IMR-90 (cell line): ENCODE results near the gene STIM1. TPM values are rescaled to one million over a fixed set of nuclear protein-coding genes. Genes with fewer than 3 reads are reported as not detected.

ENCODE experiments used
- ATAC-seq: fragments of 200-7000 bp; cut with Tn5 transposase; 2 replicates; pipeline ENCODE4 v1.9.1; 2020; ENCODE audit warnings: low read depth, mild to moderate bottlenecking, moderate library complexity
- BruUV-seq: library from RNA; stranded (reverse); fragments of 400-500 nt; replicated peaks from 2 replicates; lab custom pipeline; 2021; lab: Mats Ljungman, UMichigan
- CTCF ChIA-PET: fragments of 300-600 bp; formaldehyde crosslinking; extraction: SDS; loops from one replicate; lab custom pipeline; 2021; ENCODE audit warnings: antibody characterized with exemption; lab: Yijun Ruan, JAX
- POLR2A ChIA-PET: fragments of 300-600 bp; sonication (Branson Sonifier 250); formaldehyde crosslinking; loops from one replicate; lab custom pipeline; 2022; ENCODE audit warnings: antibody characterized with exemption; ENCODE audit not compliant: unreplicated experiment; lab: Charles Lee
- DNase-seq: peaks from one replicate; pipeline ENCODE4 v3.0.0; 2013
- H2AFZ ChIP-seq: replicated peaks from 2 replicates; pipeline ENCODE3; 2013; ENCODE audit warnings: low read length, mild to moderate bottlenecking; ENCODE audit not compliant: poor library complexity
- H2AK5ac ChIP-seq: 2 replicates; pipeline ENCODE4 v1.6.1; 2013; ENCODE audit warnings: low read depth, low read length, inconsistent platforms
- H2AK9ac ChIP-seq: replicated peaks from 2 replicates; pipeline ENCODE3; 2013; ENCODE audit warnings: mild to moderate bottlenecking, low read depth, low read length, moderate library complexity; ENCODE audit not compliant: poor library complexity
- H2BK120ac ChIP-seq: 2 replicates; pipeline ENCODE4 v1.6.1; 2013; ENCODE audit warnings: low read depth, low read length, inconsistent platforms
- H2BK15ac ChIP-seq: 3 replicates; pipeline ENCODE4 v1.6.1; 2013; ENCODE audit warnings: low read depth, low read length, inconsistent platforms
- H2BK20ac ChIP-seq: 2 replicates; pipeline ENCODE4 v1.6.1; 2013; ENCODE audit warnings: low read depth, mild to moderate bottlenecking, inconsistent platforms, low read length, moderate library complexity
- H2BK5ac ChIP-seq: 2 replicates; pipeline ENCODE4 v1.6.1; 2013; ENCODE audit warnings: mild to moderate bottlenecking, low read depth, low read length, inconsistent platforms; ENCODE audit not compliant: poor library complexity, severe bottlenecking
- H3K14ac ChIP-seq: replicated peaks from 2 replicates; pipeline ENCODE4 v1.6.1; 2013; ENCODE audit warnings: low read depth, low read length, inconsistent platforms
- H3K18ac ChIP-seq: 2 replicates; pipeline ENCODE4 v1.6.1; 2013; ENCODE audit warnings: low read depth, low read length, control low read depth
- H3K23ac ChIP-seq: 2 replicates; pipeline ENCODE4 v1.6.1; 2013; ENCODE audit warnings: low read depth, low read length, inconsistent platforms
- H3K27ac ChIP-seq: 2 replicates; pipeline ENCODE4 v1.5.1; 2013; ENCODE audit warnings: mild to moderate bottlenecking, control low read depth, low read length; ENCODE audit not compliant: insufficient read depth
- H3K27me3 ChIP-seq: 2 replicates; pipeline ENCODE4 v1.6.1; 2013; ENCODE audit warnings: low read length; ENCODE audit not compliant: control insufficient read depth, insufficient read depth
- H3K36me3 ChIP-seq: 2 replicates; pipeline ENCODE4 v1.6.1; 2013; ENCODE audit warnings: low read length, mixed read lengths; ENCODE audit not compliant: control insufficient read depth, insufficient read depth
- H3K4ac ChIP-seq: 2 replicates; pipeline ENCODE4 v1.6.1; 2013; ENCODE audit warnings: low read depth, low read length, inconsistent platforms
- H3K4me1 ChIP-seq: 2 replicates; pipeline ENCODE4 v1.6.1; 2013; ENCODE audit warnings: low read length, mixed read lengths; ENCODE audit not compliant: control insufficient read depth, insufficient read depth
- H3K4me2 ChIP-seq: 2 replicates; pipeline ENCODE4 v1.6.1; 2013; ENCODE audit warnings: low read depth, mild to moderate bottlenecking, control low read depth, low read length, moderate library complexity
- H3K4me3 ChIP-seq: 2 replicates; pipeline ENCODE4 v1.5.1; 2013; ENCODE audit warnings: low read depth, mild to moderate bottlenecking, control low read depth, low read length, moderate library complexity; ENCODE audit not compliant: insufficient read depth
- H3K56ac ChIP-seq: 2 replicates; pipeline ENCODE4 v1.6.1; 2013; ENCODE audit warnings: low read length, inconsistent platforms; ENCODE audit not compliant: insufficient read depth; ENCODE audit errors: extremely low read depth
- H3K79me1 ChIP-seq, 2 experiments: 2 replicates each; pipeline ENCODE4 v1.6.1; 2013; ENCODE audit warnings: low read length in 2 of 2, inconsistent platforms in 1 of 2, low read depth in 1 of 2
- H3K9ac ChIP-seq: 2 replicates; pipeline ENCODE4 v1.6.1; 2013; ENCODE audit warnings: low read depth, low read length, control low read depth
- H3K9me1 ChIP-seq: 2 replicates; pipeline ENCODE4 v1.6.1; 2013; ENCODE audit warnings: low read length, inconsistent platforms; ENCODE audit not compliant: insufficient read depth
- H3K9me3 ChIP-seq: 2 replicates; pipeline ENCODE4 v1.6.1; 2013; ENCODE audit warnings: low read length; ENCODE audit not compliant: control insufficient read depth, insufficient read depth
- H4K20me1 ChIP-seq: 2 replicates; pipeline ENCODE4 v1.6.1; 2013; ENCODE audit warnings: low read length, inconsistent platforms; ENCODE audit not compliant: insufficient read depth
- H4K5ac ChIP-seq: 2 replicates; pipeline ENCODE4 v1.6.1; 2013; ENCODE audit warnings: mild to moderate bottlenecking, low read depth, low read length, control low read depth
- H4K8ac ChIP-seq, 2 experiments: 2 replicates each; pipeline ENCODE4 v1.6.1; 2013; ENCODE audit warnings: low read depth in 2 of 2, low read length in 2 of 2, control low read depth in 1 of 2, inconsistent platforms in 1 of 2
- H4K91ac ChIP-seq: 2 replicates; pipeline ENCODE4 v1.6.1; 2013; ENCODE audit warnings: low read depth, low read length, inconsistent platforms; ENCODE audit not compliant: insufficient read depth
- BHLHE40 ChIP-seq: fragments of 150-350 bp; IDR thresholded peaks from 2 replicates; pipeline ENCODE4 v1.6.1; 2016; ENCODE audit warnings: mild to moderate bottlenecking, low read depth, low read length
- CEBPB ChIP-seq: IDR thresholded peaks from 2 replicates; pipeline ENCODE4 v1.6.1; 2012; ENCODE audit warnings: low read depth, low read length, improper control_type of control experiment
- FOS ChIP-seq: fragments of 150-350 bp; IDR thresholded peaks from 2 replicates; pipeline ENCODE4 v1.6.1; 2016; ENCODE audit warnings: low read depth, low read length
- MAFK ChIP-seq: IDR thresholded peaks from 2 replicates; pipeline ENCODE4 v1.6.1; 2012; ENCODE audit warnings: low read depth, low read length, improper control_type of control experiment
- MAZ ChIP-seq: IDR thresholded peaks from 2 replicates; pipeline ENCODE4 v1.6.1; 2012; ENCODE audit warnings: low read depth, mild to moderate bottlenecking, low read length, improper control_type of control experiment, moderate library complexity, borderline replicate concordance
- NFE2L2 ChIP-seq: fragments of 150-350 bp; IDR thresholded peaks from 2 replicates; pipeline ENCODE4 v1.6.1; 2016; ENCODE audit warnings: low read depth, mild to moderate bottlenecking, low read length
- POLR2A ChIP-seq: IDR thresholded peaks from 2 replicates; pipeline ENCODE4 v1.6.1; 2012; ENCODE audit warnings: mild to moderate bottlenecking, low read depth, low read length
- RAD21 ChIP-seq: IDR thresholded peaks from 2 replicates; pipeline ENCODE4 v1.6.1; 2012; ENCODE audit warnings: low read length, improper control_type of control experiment
- RCOR1 ChIP-seq: IDR thresholded peaks from 2 replicates; pipeline ENCODE4 v1.6.1; 2012; ENCODE audit warnings: mild to moderate bottlenecking, low read length, improper control_type of control experiment; ENCODE audit not compliant: insufficient replicate concordance
- RFX5 ChIP-seq: IDR thresholded peaks from 2 replicates; pipeline ENCODE4 v1.8.0; 2012; ENCODE audit warnings: low read depth, mild to moderate bottlenecking, low read length, moderate library complexity
- WGBS, 2 experiments: methylation state at CpG; one replicate each; pipeline versions ENCODE4 v1.1.5 to v1.1.7; 2013; ENCODE audit warnings: missing lambda C conversion rate in 2 of 2; ENCODE audit not compliant: insufficient read length in 1 of 2; ENCODE audit errors: extremely low coverage in 2 of 2; 5-methylcytosine and 5-hydroxymethylcytosine counted together
- dilution Hi-C: fragments of 300-500 bp; cut with HindIII; formaldehyde crosslinking; loops from one replicate; pipeline ENCODE4 v1.14.3; 2018; ENCODE audit warnings: low sequenced_read_pairs; ENCODE audit not compliant: unreplicated experiment
- in situ Hi-C: fragments of 300-500 bp; cut with MboI; formaldehyde crosslinking; loops from 3 replicates; pipeline ENCODE4 v1.14.3; 2019; ENCODE audit warnings: low sequenced_read_pairs, inconsistent platforms, mixed read lengths
- intact Hi-C: fragments of 100-400 bp; cut with micrococcal nuclease; formaldehyde crosslinking; loops from 2 replicates; pipeline ENCODE4 v1.10.0; 2022
- polyA plus RNA-seq, 3 experiments: library from polyadenylated mRNA; depleted of rRNA; stranded (reverse); fragments of >200 nt; gene quantifications; 2 replicates each; pipeline ENCODE4 v1.2.3, GENCODE V29; 2012; ENCODE audit warnings: low replicate concordance in 1 of 3
- total RNA-seq: library from RNA; depleted of rRNA; stranded (reverse); fragments of >200 nt; gene quantifications from 2 replicates; pipeline ENCODE4 v1.2.3, GENCODE V29; 2012
- TF ChIP-seq, protein P1 (sequence below): fragments of 150-350 bp; IDR thresholded peaks from 2 replicates; pipeline ENCODE4 v1.6.1; 2016; ENCODE audit warnings: low read depth, mild to moderate bottlenecking, low read length, moderate library complexity, borderline replicate concordance

The STIM1 gene
- total and polyA plus RNA-seq, 2 of the 4 experiments (the other 2 are of a cell fraction): 17.9 to 23.0 TPM

DNA sequence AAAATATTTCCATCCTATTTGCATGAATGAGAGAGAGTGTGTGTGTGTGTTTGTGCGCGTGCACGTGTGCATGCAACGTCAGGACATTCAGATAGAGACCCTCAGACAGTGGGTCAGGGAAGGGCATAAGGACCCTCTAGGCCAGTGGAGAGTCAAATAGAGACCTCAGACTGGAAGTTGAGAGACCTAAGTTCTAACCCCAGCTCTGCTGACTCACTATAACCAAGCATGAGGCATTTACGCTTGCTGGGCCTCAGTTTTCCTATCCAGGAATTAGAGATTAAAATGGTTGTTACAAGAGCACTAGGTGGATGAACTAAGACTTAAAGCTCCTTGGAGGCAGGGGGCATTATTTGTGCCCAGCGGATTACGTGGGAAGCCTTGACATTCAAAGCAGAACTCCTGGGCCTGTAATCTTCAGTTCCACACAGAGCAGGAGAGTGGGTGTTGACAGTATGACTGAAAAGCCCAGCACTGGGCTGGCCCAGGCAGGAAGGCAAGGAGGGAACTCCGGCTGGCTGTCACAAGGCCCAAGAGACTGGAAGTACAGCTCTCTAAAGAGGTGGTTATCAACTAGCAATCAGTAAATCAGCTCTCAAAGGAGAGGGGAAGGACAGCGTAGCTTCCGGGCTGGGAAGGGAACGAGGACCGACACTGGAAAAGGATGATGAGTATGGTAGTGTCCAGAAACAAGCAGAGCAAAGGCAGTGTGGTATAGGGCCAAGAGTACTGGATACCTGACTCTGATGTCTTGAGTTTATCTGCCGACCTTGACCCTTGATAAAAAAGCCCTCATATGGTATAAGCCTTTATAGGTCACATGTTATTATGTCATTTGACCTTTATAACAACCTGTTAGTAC, 23.9 kb upstream of the STIM1 start:
- no peak overlapping the region for H2BK15ac ChIP-seq
- H3K79me1 ChIP-seq: peaks cover 49 to 86% of the 10 kb centered on the region in 2 experiments
- no peak overlapping the region for H3K18ac ChIP-seq
- no CpG with 5 or more reads among the region's 13 CpGs for WGBS, 2 experiments
- H2AFZ ChIP-seq: no peak overlapping the region
- H2AK9ac ChIP-seq: peak overlapping the region; percentile 23
- H3K27me3 ChIP-seq: no peaks in the 10 kb centered on the region
- peaks cover 78% of the 10 kb centered on the region for H4K20me1 ChIP-seq
- no peak overlapping the region for H3K4me3 ChIP-seq
- no peak overlapping the region for H3K56ac ChIP-seq
- intact Hi-C loops: no loop called here
- H2BK5ac ChIP-seq: no peak overlapping the region
- H3K4ac ChIP-seq: no peak overlapping the region
- no TSS peak for BruUV-seq
- DNase-seq: no peak
- H3K9ac ChIP-seq: no peak overlapping the region
- H4K8ac ChIP-seq: no peak overlapping the region
- dilution Hi-C loops: no loop called here
- in situ Hi-C loops: no loop called here
- peaks cover 7% of the 10 kb centered on the region; the same call in 1 of the 2 replicates for H3K4me1 ChIP-seq
- TF ChIP-seq NFE2L2 (no peak), MAZ (no peak), POLR2A (no peak), BHLHE40 (no peak), RFX5 (no peak), FOS (no peak), CEBPB (no peak), MAFK (no peak), RCOR1 (no peak), RAD21 (no peak)
- TF ChIP-seq, protein P1, sequence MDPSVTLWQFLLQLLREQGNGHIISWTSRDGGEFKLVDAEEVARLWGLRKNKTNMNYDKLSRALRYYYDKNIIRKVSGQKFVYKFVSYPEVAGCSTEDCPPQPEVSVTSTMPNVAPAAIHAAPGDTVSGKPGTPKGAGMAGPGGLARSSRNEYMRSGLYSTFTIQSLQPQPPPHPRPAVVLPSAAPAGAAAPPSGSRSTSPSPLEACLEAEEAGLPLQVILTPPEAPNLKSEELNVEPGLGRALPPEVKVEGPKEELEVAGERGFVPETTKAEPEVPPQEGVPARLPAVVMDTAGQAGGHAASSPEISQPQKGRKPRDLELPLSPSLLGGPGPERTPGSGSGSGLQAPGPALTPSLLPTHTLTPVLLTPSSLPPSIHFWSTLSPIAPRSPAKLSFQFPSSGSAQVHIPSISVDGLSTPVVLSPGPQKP: no peak
- H3K23ac ChIP-seq: no peak overlapping the region
- H3K9me1 ChIP-seq: peaks cover 42% of the 10 kb centered on the region
- no peak overlapping the region for H4K5ac ChIP-seq
- H4K91ac ChIP-seq: no peak overlapping the region
- H2AK5ac ChIP-seq: no peak overlapping the region
- peaks cover 23% of the 10 kb centered on the region for H3K36me3 ChIP-seq
- H2BK120ac ChIP-seq: no peak overlapping the region
- 0 out of 2 replicates have a peak, but pooled peaks have one; percentile 40 for ATAC-seq
- POLR2A ChIA-PET: no interaction called here
- H3K27ac ChIP-seq: no peak overlapping the region
- no peak overlapping the region for H2BK20ac ChIP-seq
- no peak overlapping the region for H3K14ac ChIP-seq
- no peak overlapping the region for H3K4me2 ChIP-seq
- no peaks in the 10 kb centered on the region for H3K9me3 ChIP-seq
- CTCF ChIA-PET: no interaction called here
